ENCODE measurements around the gene SMIM17.

Gene SMIM17

GRCh38 chr19:56670401-56670960 is 27.5 kb downstream of the SMIM17 start:
- TF ChIP-seq GATA2 (IDR thresholded peaks at IDR 0.05; ENCODE audit: low read depth, low read length): no peak
- no peak for TF ChIP-seq GATA3 (IDR thresholded peaks at IDR 0.05; ENCODE audit: low read depth, low read length)

GRCh38 chr19:56670961-56671612 is 28.1 kb downstream of the SMIM17 start:
- TF ChIP-seq GATA2 (IDR thresholded peaks at IDR 0.05; ENCODE audit: low read depth, low read length) (no peak), GATA3 (IDR thresholded peaks at IDR 0.05; ENCODE audit: low read depth, low read length) (no peak)

- TF ChIP-seq GATA2 (IDR thresholded peaks at IDR 0.05; ENCODE audit: low read depth, low read length) (no peak), GATA3 (IDR thresholded peaks at IDR 0.05; ENCODE audit: low read depth, low read length) (no peak)
Observed at GRCh38 chr19:56671613-56671994, 28.6 kb downstream of the SMIM17 start, which contains the start of gene ZNF835. Gene ZNF835 (minus strand): TSS chr19:56671757. CDS start chr19:56665198, 6,559 bp downstream.

- TF ChIP-seq GATA2 (IDR thresholded peaks at IDR 0.05; ENCODE audit: low read depth, low read length): no peak
- TF ChIP-seq GATA3 (IDR thresholded peaks at IDR 0.05; ENCODE audit: low read depth, low read length): no peak
Observed at GRCh38 chr19:56678205-56678604, 35.2 kb downstream of the SMIM17 start.

- TF ChIP-seq GATA3 (IDR thresholded peaks at IDR 0.05; ENCODE audit: low read depth, low read length) (no peak), GATA2 (IDR thresholded peaks at IDR 0.05; ENCODE audit: low read depth, low read length) (no peak)
Observed at GRCh38 chr19:56681702-56682101, 38.7 kb downstream of the SMIM17 start.

GRCh38 chr19:56683116-56683515 is 40.2 kb downstream of the SMIM17 start:
- TF ChIP-seq GATA3 (IDR thresholded peaks at IDR 0.05; ENCODE audit: low read depth, low read length) (no peak), GATA2 (IDR thresholded peaks at IDR 0.05; ENCODE audit: low read depth, low read length) (no peak)

- TF ChIP-seq GATA3 (IDR thresholded peaks at IDR 0.05; ENCODE audit: low read depth, low read length) (no peak), GATA2 (IDR thresholded peaks at IDR 0.05; ENCODE audit: low read depth, low read length) (no peak)
Observed at GRCh38 chr19:56687031-56687430, 44.1 kb downstream of the SMIM17 start.

- TF ChIP-seq GATA2 (IDR thresholded peaks at IDR 0.05; ENCODE audit: low read depth, low read length): no peak
- TF ChIP-seq GATA3 (IDR thresholded peaks at IDR 0.05; ENCODE audit: low read depth, low read length): no peak
Observed at GRCh38 chr19:56689198-56689597, 46.2 kb downstream of the SMIM17 start.

GRCh38 chr19:56690670-56691069 is 47.7 kb downstream of the SMIM17 start:
- TF ChIP-seq GATA2 (IDR thresholded peaks at IDR 0.05; ENCODE audit: low read depth, low read length): no peak
- no peak for TF ChIP-seq GATA3 (IDR thresholded peaks at IDR 0.05; ENCODE audit: low read depth, low read length)

- no peak for TF ChIP-seq GATA3 (IDR thresholded peaks at IDR 0.05; ENCODE audit: low read depth, low read length)
- TF ChIP-seq GATA2 (IDR thresholded peaks at IDR 0.05; ENCODE audit: low read depth, low read length): no peak
Observed at GRCh38 chr19:56692206-56692895, 49.4 kb downstream of the SMIM17 start.

GRCh38 chr19:56699552-56699951 is 56.6 kb downstream of the SMIM17 start:
- no peak for TF ChIP-seq GATA2 (IDR thresholded peaks at IDR 0.05; ENCODE audit: low read depth, low read length)
- no peak for TF ChIP-seq GATA3 (IDR thresholded peaks at IDR 0.05; ENCODE audit: low read depth, low read length)

- no peak for TF ChIP-seq GATA3 (IDR thresholded peaks at IDR 0.05; ENCODE audit: low read depth, low read length)
- TF ChIP-seq GATA2 (IDR thresholded peaks at IDR 0.05; ENCODE audit: low read depth, low read length): no peak
Observed at GRCh38 chr19:56701895-56702294, 58.9 kb downstream of the SMIM17 start.

- TF ChIP-seq GATA2 (IDR thresholded peaks at IDR 0.05; ENCODE audit: low read depth, low read length): no peak
- no peak for TF ChIP-seq GATA3 (IDR thresholded peaks at IDR 0.05; ENCODE audit: low read depth, low read length)
Observed at GRCh38 chr19:56705939-56706338, 63.0 kb downstream of the SMIM17 start.

Data from SH-SY5Y (cell line).